B cell (primary cell): ENCODE results near the gene DNAI2. TPM values are rescaled to one million over a fixed set of nuclear protein-coding genes. Genes with fewer than 3 reads are reported as not detected.

Experiments
- ATAC-seq: fragments of 200-7000 bp; cut with Tn5 transposase; one replicate; pipeline ENCODE4 v1.10.0; 2021; ENCODE audit warnings: low read depth, mild to moderate bottlenecking, moderate number of reproducible peaks, moderate library complexity
- CTCF ChIA-PET: fragments of 350-600 bp; sonication (Branson Sonifier 250); formaldehyde crosslinking; loops from one replicate; lab custom pipeline; 2021; ENCODE audit warnings: antibody characterized with exemption, inconsistent platforms; lab: Charles Lee
- POLR2A ChIA-PET: fragments of 350-600 bp; sonication (Branson Sonifier 250); formaldehyde crosslinking; loops from one replicate; lab custom pipeline; 2021; ENCODE audit warnings: antibody characterized with exemption; lab: Charles Lee
- DNase-seq: peaks from one replicate; pipeline ENCODE4 v3.0.0; 2013
- H2AFZ ChIP-seq: 2 replicates; pipeline ENCODE4 v1.6.1; 2012; ENCODE audit warnings: mild to moderate bottlenecking, low read depth, low read length; ENCODE audit not compliant: insufficient read depth, poor library complexity, severe bottlenecking
- H3K27ac ChIP-seq, 2 donors: 1 replicate in 1 of 2; 2 replicates in 1 of 2; pipeline ENCODE4 v1.5.1; 2012 to 2013; ENCODE audit warnings: low read length in 2 of 2, mild to moderate bottlenecking in 2 of 2, moderate library complexity in 1 of 2
- H3K27me3 ChIP-seq, 4 experiments: fragments of 200-600 bp in 1 of 4; sonication (generic) in 1 of 4; replicated peaks in 1 of 4; 1 replicate in 2 of 4; 2 replicates in 2 of 4; pipeline versions ENCODE4 v1.6.1 to v1.7.0; 2013 to 2016; ENCODE audit warnings: low read length in 3 of 4, mild to moderate bottlenecking in 2 of 4, mixed read lengths in 1 of 4, moderate library complexity in 1 of 4; ENCODE audit not compliant: insufficient read depth in 4 of 4, control insufficient read depth in 3 of 4; ENCODE audit errors: control extremely low read depth in 1 of 4
- H3K36me3 ChIP-seq, 2 experiments: replicated peaks in 1 of 2; 1 replicate in 1 of 2; 2 replicates in 1 of 2; pipeline versions ENCODE4 v1.6.1 to v1.7.1; 2013; ENCODE audit warnings: low read length in 1 of 2; ENCODE audit not compliant: insufficient read depth in 2 of 2, control insufficient read depth in 1 of 2; ENCODE audit errors: control extremely low read depth in 1 of 2, extremely low read depth in 1 of 2
- H3K4me1 ChIP-seq, 2 donors: fragments of 200-600 bp in 1 of 2; sonication (generic) in 1 of 2; 1 replicate in 1 of 2; 2 replicates in 1 of 2; pipeline versions ENCODE4 v1.5.1 to v1.6.1; 2013 to 2017; ENCODE audit warnings: low read length in 2 of 2; ENCODE audit not compliant: control insufficient read depth in 2 of 2, insufficient read depth in 2 of 2
- H3K4me2 ChIP-seq: replicated peaks from 2 replicates; pipeline ENCODE3; 2012; ENCODE audit warnings: mild to moderate bottlenecking, low read depth, low read length; ENCODE audit not compliant: poor library complexity, severe bottlenecking
- H3K4me3 ChIP-seq, 5 experiments: fragments of 200-600 bp in 1 of 5; sonication (generic) in 1 of 5; 1 replicate in 3 of 5; 2 replicates in 2 of 5; pipeline versions ENCODE4 v1.5.1 to v1.7.0; 2011 to 2016; ENCODE audit warnings: low read length in 4 of 5, mild to moderate bottlenecking in 4 of 5, low read depth in 2 of 5, control low read depth in 1 of 5, moderate library complexity in 1 of 5; ENCODE audit not compliant: insufficient read depth in 1 of 5; ENCODE audit errors: control extremely low read depth in 1 of 5, extremely low read depth in 1 of 5
- H3K79me2 ChIP-seq: fragments of 200-600 bp; sonication (generic); one replicate; pipeline ENCODE4 v1.6.0; 2016; ENCODE audit warnings: low read length; ENCODE audit not compliant: control insufficient read depth, insufficient read depth
- H3K9ac ChIP-seq: fragments of 200-600 bp; sonication (generic); 2 replicates; pipeline ENCODE4 v1.6.1; 2017; ENCODE audit warnings: mild to moderate bottlenecking, low read length, moderate library complexity
- H3K9me3 ChIP-seq, 3 donors: one replicate each; pipeline versions ENCODE4 v1.6.1 to v1.7.1; 2013; ENCODE audit warnings: low read length in 2 of 3; ENCODE audit not compliant: control insufficient read depth in 2 of 3, insufficient read depth in 1 of 3; ENCODE audit errors: control extremely low read depth in 1 of 3
- H4K20me1 ChIP-seq: 2 replicates; pipeline ENCODE4 v1.6.0; 2012; ENCODE audit warnings: mild to moderate bottlenecking, low read length; ENCODE audit not compliant: insufficient read depth, control insufficient read depth, poor library complexity, severe bottlenecking
- H3K27ac Mint-ChIP-seq: one replicate; pipeline ENCODE4 v1.8.0; 2021; ENCODE audit warnings: mixed read lengths
- H3K27me3 Mint-ChIP-seq: one replicate; pipeline ENCODE4 v1.8.0; 2021; ENCODE audit warnings: mixed read lengths
- H3K4me1 Mint-ChIP-seq: one replicate; pipeline ENCODE4 v1.8.0; 2021; ENCODE audit warnings: mixed read lengths
- H3K4me3 Mint-ChIP-seq: one replicate; pipeline ENCODE4 v1.8.0; 2021; ENCODE audit warnings: mixed read lengths
- H3K9me3 Mint-ChIP-seq: one replicate; pipeline ENCODE4 v1.8.0; 2022; ENCODE audit warnings: mixed read lengths; ENCODE audit not compliant: insufficient read depth
- EZH2 ChIP-seq: IDR thresholded peaks from 2 replicates; pipeline ENCODE4 v1.6.1; 2012; ENCODE audit warnings: borderline replicate concordance, low read depth, mild to moderate bottlenecking, moderate library complexity, low read length; ENCODE audit not compliant: insufficient read depth, poor library complexity, severe bottlenecking
- WGBS: methylation state at CpG from one replicate; pipeline ENCODE4 v1.1.5; 2013; ENCODE audit warnings: missing lambda C conversion rate; ENCODE audit not compliant: insufficient coverage; 5-methylcytosine and 5-hydroxymethylcytosine counted together
- intact Hi-C: fragments of 100-400 bp; cut with micrococcal nuclease; formaldehyde crosslinking; loops from one replicate; pipeline ENCODE4 v1.10.0; 2022
- polyA plus RNA-seq: library from polyadenylated mRNA; depleted of rRNA; stranded (reverse); fragments of >200 nt; gene quantifications from 2 replicates; pipeline ENCODE4 v1.2.3, GENCODE V29; 2012
- total RNA-seq, 2 donors: library from RNA; stranded (reverse); fragments of 120-200 nt in 1 of 2; gene quantifications; 1 replicate in 1 of 2; 2 replicates in 1 of 2; pipeline versions ENCODE4 v1.2.3 to v1.2.4, GENCODE V29; 2013 to 2022
- TF ChIP-seq, protein P1 (sequence below): fragments of 200-600 bp; IDR thresholded peaks from one replicate; pipeline ENCODE4 v1.8.0; 2022; ENCODE audit warnings: antibody characterized with exemption, mild to moderate bottlenecking

DNAI2 gene
- total and polyA plus RNA-seq, 2 donors (not counting 1 experiment from before 2014, with no cell fraction given): not detected

DNA sequence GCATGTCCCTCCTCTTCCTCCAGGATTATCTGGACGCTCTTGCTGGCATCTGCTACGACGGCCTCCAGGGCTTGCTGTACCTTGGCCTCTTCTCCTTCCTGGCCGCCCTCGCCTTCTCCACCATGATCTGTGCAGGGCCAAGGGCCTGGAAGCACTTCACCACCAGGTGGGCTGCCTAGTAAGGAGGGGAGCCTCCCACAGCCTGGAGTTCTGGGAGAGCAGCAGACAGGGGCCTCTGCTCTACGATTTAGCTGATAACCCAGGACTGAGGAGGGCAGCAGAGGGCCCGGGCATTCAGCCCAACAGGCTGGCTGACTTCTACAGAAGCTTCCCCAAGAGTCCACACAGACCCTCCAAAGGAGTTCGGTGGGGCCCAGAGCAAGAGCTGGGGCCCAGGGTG is 21.8 kb upstream of the DNAI2 start:
- H3K4me1 Mint-ChIP-seq: no peaks in the 10 kb centered on the region
- no peak overlapping the region for H3K9ac ChIP-seq
- H2AFZ ChIP-seq: no peak overlapping the region
- H3K27me3 ChIP-seq: peaks cover 0 to 2% (median 0%) of the 10 kb centered on the region in 4 experiments
- H3K4me3 Mint-ChIP-seq: no peak overlapping the region
- 82% methylated on average over 3 of the region's 8 CpGs for WGBS
- no peaks in the 10 kb centered on the region for H3K4me1 ChIP-seq
- no peak overlapping the region for H3K4me2 ChIP-seq
- TF ChIP-seq EZH2: no peak
- TF ChIP-seq, protein P1, sequence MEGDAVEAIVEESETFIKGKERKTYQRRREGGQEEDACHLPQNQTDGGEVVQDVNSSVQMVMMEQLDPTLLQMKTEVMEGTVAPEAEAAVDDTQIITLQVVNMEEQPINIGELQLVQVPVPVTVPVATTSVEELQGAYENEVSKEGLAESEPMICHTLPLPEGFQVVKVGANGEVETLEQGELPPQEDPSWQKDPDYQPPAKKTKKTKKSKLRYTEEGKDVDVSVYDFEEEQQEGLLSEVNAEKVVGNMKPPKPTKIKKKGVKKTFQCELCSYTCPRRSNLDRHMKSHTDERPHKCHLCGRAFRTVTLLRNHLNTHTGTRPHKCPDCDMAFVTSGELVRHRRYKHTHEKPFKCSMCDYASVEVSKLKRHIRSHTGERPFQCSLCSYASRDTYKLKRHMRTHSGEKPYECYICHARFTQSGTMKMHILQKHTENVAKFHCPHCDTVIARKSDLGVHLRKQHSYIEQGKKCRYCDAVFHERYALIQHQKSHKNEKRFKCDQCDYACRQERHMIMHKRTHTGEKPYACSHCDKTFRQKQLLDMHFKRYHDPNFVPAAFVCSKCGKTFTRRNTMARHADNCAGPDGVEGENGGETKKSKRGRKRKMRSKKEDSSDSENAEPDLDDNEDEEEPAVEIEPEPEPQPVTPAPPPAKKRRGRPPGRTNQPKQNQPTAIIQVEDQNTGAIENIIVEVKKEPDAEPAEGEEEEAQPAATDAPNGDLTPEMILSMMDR: no peak
- CTCF ChIA-PET: no interaction called here
- H3K27me3 Mint-ChIP-seq: no peaks in the 10 kb centered on the region
- H4K20me1 ChIP-seq: no peaks in the 10 kb centered on the region
- H3K36me3 ChIP-seq: no peaks in the 10 kb centered on the region
- POLR2A ChIA-PET: no interaction called here
- H3K4me3 ChIP-seq: no peak overlapping the region
- no peaks in the 10 kb centered on the region for H3K9me3 ChIP-seq
- H3K27ac Mint-ChIP-seq: no peak overlapping the region
- DNase-seq (no peak), ATAC-seq (no peak)
- no peak overlapping the region for H3K27ac ChIP-seq
- intact Hi-C loops: no loop called here
- H3K9me3 Mint-ChIP-seq: no peaks in the 10 kb centered on the region
- no peaks in the 10 kb centered on the region for H3K79me2 ChIP-seq

DNA sequence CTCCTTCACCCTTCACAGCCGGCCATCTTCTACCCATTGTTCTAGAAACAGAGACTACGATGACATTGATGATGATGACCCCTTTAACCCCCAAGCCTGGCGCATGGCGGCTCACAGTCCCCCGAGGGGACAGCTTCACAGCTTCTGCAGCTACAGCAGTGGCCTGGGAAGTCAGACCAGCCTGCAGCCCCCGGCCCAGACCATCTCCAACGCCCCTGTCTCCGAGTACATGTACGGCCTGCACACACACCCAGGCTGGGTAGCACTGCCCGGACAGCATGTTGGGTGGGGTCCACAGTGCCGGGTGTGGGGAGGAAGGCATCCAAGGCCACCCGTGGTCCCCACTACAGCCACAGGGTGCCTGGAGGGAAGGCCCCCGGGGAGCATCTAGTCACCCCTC is 21.0 kb upstream of the DNAI2 start:
- Histone ChIP-seq H3K27me3 (peaks cover 0 to 2% (median 0%) of the 10 kb centered on the region in 4 experiments), H4K20me1 (no peaks in the 10 kb centered on the region), H3K9ac (no peak overlapping the region), H3K4me2 (no peak overlapping the region), H3K4me1 (no peaks in the 10 kb centered on the region), H3K4me3 (no peak overlapping the region), H3K9me3 (no peaks in the 10 kb centered on the region), H2AFZ (no peak overlapping the region), H3K27ac (no peak overlapping the region), H3K36me3 (no peaks in the 10 kb centered on the region), H3K79me2 (no peaks in the 10 kb centered on the region)
- intact Hi-C loops: no loop called here
- ATAC-seq: no peak
- Mint-ChIP-seq H3K4me3 (no peak overlapping the region), H3K27ac (no peak overlapping the region), H3K4me1 (no peaks in the 10 kb centered on the region), H3K27me3 (no peaks in the 10 kb centered on the region), H3K9me3 (no peaks in the 10 kb centered on the region)
- WGBS: 93% methylated on average over 12 of the region's 13 CpGs
- ChIA-PET CTCF (no interaction called here), POLR2A (no interaction called here)
- TF ChIP-seq EZH2: no peak
- TF ChIP-seq, protein P1: no peak
- DNase-seq: no peak
